HepG2 (cell line): ENCODE results near the gene INF2. TPM values are rescaled to one million over a fixed set of nuclear protein-coding genes. Genes with fewer than 3 reads are reported as not detected.

Source experiments
- ARNTL ChIP-seq: sonication (generic); formaldehyde crosslinking; IDR thresholded peaks from 2 replicates; pipeline ENCODE4 v1.4.0; 2020; ENCODE audit warnings: mild to moderate bottlenecking, missing genetic modification reagents
- GZF1 ChIP-seq: sonication (generic); formaldehyde crosslinking; IDR thresholded peaks from 2 replicates; pipeline ENCODE4 v1.5.1; 2020; ENCODE audit warnings: mild to moderate bottlenecking, missing genetic modification reagents
- KLF16 ChIP-seq, 2 experiments: sonication (generic) in 1 of 2; formaldehyde crosslinking in 1 of 2; IDR thresholded peaks; 2 replicates each; pipeline versions ENCODE4 v1.6.1 to v1.8.0; 2016 to 2023; ENCODE audit warnings: missing genetic modification reagents in 2 of 2, missing compliant biosample characterization in 1 of 2
- MIXL1 ChIP-seq: IDR thresholded peaks from 2 replicates; pipeline ENCODE4 v1.6.1; 2016
- NCOA5 ChIP-seq: sonication (generic); formaldehyde crosslinking; IDR thresholded peaks from 2 replicates; pipeline ENCODE4 v1.4.0; 2020; ENCODE audit warnings: missing genetic modification reagents
- PHF20 ChIP-seq: sonication (generic); formaldehyde crosslinking; IDR thresholded peaks from 2 replicates; pipeline ENCODE4 v1.5.0; 2020; ENCODE audit warnings: mild to moderate bottlenecking, missing genetic modification reagents
- PHF8 ChIP-seq: sonication (generic); formaldehyde crosslinking; IDR thresholded peaks from 2 replicates; pipeline ENCODE4 v1.5.0; 2020; ENCODE audit warnings: missing genetic modification reagents
- RCOR2 ChIP-seq: IDR thresholded peaks from 2 replicates; pipeline ENCODE4 v1.6.1; 2016; ENCODE audit warnings: missing biosample characterization, missing genetic modification reagents
- SUZ12 ChIP-seq: fragments of 150-350 bp; IDR thresholded peaks from 2 replicates; pipeline ENCODE4 v1.6.1; 2014; ENCODE audit warnings: low read depth, low read length
- ZKSCAN8 ChIP-seq: IDR thresholded peaks from 2 replicates; pipeline ENCODE4 v1.6.1; 2016; ENCODE audit warnings: borderline replicate concordance, missing genetic modification reagents, missing compliant biosample characterization
- ZNF143 ChIP-seq: sonication (generic); formaldehyde crosslinking; IDR thresholded peaks from 2 replicates; pipeline ENCODE4 v1.4.0; 2020; ENCODE audit warnings: missing genetic modification reagents
- ZNF263 ChIP-seq: sonication (generic); formaldehyde crosslinking; IDR thresholded peaks from 2 replicates; pipeline ENCODE4 v1.4.0; 2020; ENCODE audit warnings: missing genetic modification reagents
- ZNF747 ChIP-seq: sonication (generic); formaldehyde crosslinking; IDR thresholded peaks from 2 replicates; pipeline ENCODE4 v1.8.1; 2023; ENCODE audit warnings: missing genetic modification reagents, mild to moderate bottlenecking, borderline replicate concordance
- ZNF749 ChIP-seq: sonication (generic); formaldehyde crosslinking; IDR thresholded peaks from 2 replicates; pipeline ENCODE4 v1.8.0; 2022; ENCODE audit warnings: mild to moderate bottlenecking, missing genetic modification reagents, moderate library complexity, borderline replicate concordance
- ZSCAN9 ChIP-seq: IDR thresholded peaks from 2 replicates; pipeline ENCODE4 v1.6.1; 2016; ENCODE audit warnings: borderline replicate concordance
- polyA plus RNA-seq, 8 experiments: library from polyadenylated mRNA; depleted of rRNA in 3 of 8; stranded (reverse) in 7 of 8; unstranded in 1 of 8; fragments of >200 nt; fragmentation: Illumina TruSeq in 4 of 8; extraction: Trizol in 4 of 8; gene quantifications; 2 replicates each; pipeline versions ENCODE4 v1.2.1 to v1.2.3, GENCODE V29; 2011 to 2016; ENCODE audit warnings: low read depth in 4 of 8, missing spikeins in 1 of 8, mixed read lengths in 1 of 8; ENCODE audit not compliant: insufficient read depth in 1 of 8
- total RNA-seq, 5 experiments: library from RNA; depleted of rRNA; stranded (reverse); fragments of >200 nt; fragmentation: Illumina TruSeq; extraction: Trizol; gene quantifications; 2 replicates each; pipeline ENCODE4 v1.2.3, GENCODE V29; 2016; ENCODE audit warnings: low read depth in 1 of 5
- TF ChIP-seq, protein P1 (sequence below): IDR thresholded peaks from 2 replicates; pipeline ENCODE4 v1.6.1; 2016; ENCODE audit warnings: low read depth, borderline replicate concordance
- TF ChIP-seq, protein P2 (sequence below): sonication (generic); formaldehyde crosslinking; IDR thresholded peaks from 2 replicates; pipeline ENCODE4 v1.5.1; 2020; ENCODE audit warnings: mild to moderate bottlenecking, missing genetic modification reagents, moderate library complexity
- TF ChIP-seq, protein P3 (sequence below): sonication (generic); formaldehyde crosslinking; IDR thresholded peaks from 2 replicates; pipeline ENCODE4 v1.5.1; 2020; ENCODE audit warnings: mild to moderate bottlenecking, missing genetic modification reagents, borderline replicate concordance
- TF ChIP-seq, protein P4 (sequence below): sonication (generic); formaldehyde crosslinking; IDR thresholded peaks from 2 replicates; pipeline ENCODE4 v1.4.0; 2020; ENCODE audit warnings: missing genetic modification reagents

Gene INF2
- total and polyA plus RNA-seq, 2 of the 13 experiments (the other 11 are each of a cell fraction or from before 2014, with no cell fraction given) = 16.4 to 26.4 TPM

DNA sequence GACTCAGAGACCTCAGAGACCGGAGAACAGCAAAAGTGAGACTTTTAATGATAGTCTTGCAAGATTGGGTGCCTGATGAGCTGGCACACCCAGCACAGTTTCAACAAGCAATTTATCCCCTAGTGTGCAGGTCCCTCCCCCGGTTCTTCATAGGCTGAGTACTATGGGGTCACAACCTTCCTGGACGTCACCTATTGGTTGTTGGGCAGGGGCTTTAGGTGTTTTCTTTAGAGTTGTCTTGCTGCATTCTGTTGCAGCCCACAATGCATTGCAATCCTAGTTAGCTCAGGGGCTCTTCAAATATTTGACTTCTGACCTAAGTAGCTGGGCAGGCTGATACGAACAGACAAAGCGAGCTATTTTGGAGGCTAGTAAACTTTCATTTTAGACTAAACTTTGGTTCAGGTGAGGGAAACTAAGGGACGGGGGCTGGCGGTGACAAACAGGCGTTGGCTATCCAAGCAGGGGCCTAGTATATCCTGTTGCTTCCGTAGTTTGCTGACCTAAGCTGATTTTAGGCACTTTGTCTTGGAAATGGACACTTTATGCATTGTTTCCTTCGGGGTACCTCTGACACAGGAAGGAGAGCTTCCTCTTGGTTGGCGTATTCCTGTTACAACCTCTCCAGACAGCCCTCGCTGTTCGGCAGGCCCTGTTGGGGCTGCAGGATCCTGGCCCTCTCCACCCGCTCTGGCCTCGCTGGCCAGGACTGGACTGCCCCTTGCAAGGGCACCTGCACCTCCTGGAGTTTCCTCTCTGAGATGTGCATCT, 77.6 kb downstream of the INF2 start (continued):
- TF ChIP-seq GZF1 (CRISPR knock-in tag) (0 out of 2 replicates have a peak, but pooled peaks have one; percentile 44), ZNF747 (CRISPR knock-in tag) (0 out of 2 replicates have a peak, but pooled peaks have one; percentile 16), ZSCAN9 (peak; percentile 70; the same call in 1 of the 2 replicates), RCOR2 (no peak), SUZ12 (0 out of 2 replicates have a peak, but pooled peaks have one; percentile 20), PHF20 (CRISPR knock-in tag) (no peak; the same call in 1 of the 2 replicates), ZNF263 (CRISPR knock-in tag) (no peak), MIXL1 (CRISPR knock-in tag) (peak; percentile 58), ZNF143 (CRISPR knock-in tag) (peak; percentile 87), ZKSCAN8 (CRISPR knock-in tag) (0 out of 2 replicates have a peak, but pooled peaks have one; percentile 54), ARNTL (CRISPR knock-in tag) (no peak), ZNF749 (CRISPR knock-in tag) (no peak), PHF8 (CRISPR knock-in tag) (peak; percentile 64), NCOA5 (CRISPR knock-in tag) (no peak), KLF16 (CRISPR knock-in tag; IDR thresholded peaks at IDR 0.05) (peak in 1 of 2 experiments; percentile 79; a peak in 2 of 4 replicates)
- TF ChIP-seq, protein P1, sequence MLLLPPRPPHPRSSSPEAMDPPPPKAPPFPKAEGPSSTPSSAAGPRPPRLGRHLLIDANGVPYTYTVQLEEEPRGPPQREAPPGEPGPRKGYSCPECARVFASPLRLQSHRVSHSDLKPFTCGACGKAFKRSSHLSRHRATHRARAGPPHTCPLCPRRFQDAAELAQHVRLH = peak; percentile 63; the same call in 1 of the 2 replicates
- TF ChIP-seq, protein P2, sequence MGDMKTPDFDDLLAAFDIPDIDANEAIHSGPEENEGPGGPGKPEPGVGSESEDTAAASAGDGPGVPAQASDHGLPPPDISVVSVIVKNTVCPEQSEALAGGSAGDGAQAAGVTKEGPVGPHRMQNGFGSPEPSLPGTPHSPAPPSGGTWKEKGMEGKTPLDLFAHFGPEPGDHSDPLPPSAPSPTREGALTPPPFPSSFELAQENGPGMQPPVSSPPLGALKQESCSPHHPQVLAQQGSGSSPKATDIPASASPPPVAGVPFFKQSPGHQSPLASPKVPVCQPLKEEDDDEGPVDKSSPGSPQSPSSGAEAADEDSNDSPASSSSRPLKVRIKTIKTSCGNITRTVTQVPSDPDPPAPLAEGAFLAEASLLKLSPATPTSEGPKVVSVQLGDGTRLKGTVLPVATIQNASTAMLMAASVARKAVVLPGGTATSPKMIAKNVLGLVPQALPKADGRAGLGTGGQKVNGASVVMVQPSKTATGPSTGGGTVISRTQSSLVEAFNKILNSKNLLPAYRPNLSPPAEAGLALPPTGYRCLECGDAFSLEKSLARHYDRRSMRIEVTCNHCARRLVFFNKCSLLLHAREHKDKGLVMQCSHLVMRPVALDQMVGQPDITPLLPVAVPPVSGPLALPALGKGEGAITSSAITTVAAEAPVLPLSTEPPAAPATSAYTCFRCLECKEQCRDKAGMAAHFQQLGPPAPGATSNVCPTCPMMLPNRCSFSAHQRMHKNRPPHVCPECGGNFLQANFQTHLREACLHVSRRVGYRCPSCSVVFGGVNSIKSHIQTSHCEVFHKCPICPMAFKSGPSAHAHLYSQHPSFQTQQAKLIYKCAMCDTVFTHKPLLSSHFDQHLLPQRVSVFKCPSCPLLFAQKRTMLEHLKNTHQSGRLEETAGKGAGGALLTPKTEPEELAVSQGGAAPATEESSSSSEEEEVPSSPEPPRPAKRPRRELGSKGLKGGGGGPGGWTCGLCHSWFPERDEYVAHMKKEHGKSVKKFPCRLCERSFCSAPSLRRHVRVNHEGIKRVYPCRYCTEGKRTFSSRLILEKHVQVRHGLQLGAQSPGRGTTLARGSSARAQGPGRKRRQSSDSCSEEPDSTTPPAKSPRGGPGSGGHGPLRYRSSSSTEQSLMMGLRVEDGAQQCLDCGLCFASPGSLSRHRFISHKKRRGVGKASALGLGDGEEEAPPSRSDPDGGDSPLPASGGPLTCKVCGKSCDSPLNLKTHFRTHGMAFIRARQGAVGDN (CRISPR knock-in tag) = peak; percentile 61
- TF ChIP-seq, protein P3, sequence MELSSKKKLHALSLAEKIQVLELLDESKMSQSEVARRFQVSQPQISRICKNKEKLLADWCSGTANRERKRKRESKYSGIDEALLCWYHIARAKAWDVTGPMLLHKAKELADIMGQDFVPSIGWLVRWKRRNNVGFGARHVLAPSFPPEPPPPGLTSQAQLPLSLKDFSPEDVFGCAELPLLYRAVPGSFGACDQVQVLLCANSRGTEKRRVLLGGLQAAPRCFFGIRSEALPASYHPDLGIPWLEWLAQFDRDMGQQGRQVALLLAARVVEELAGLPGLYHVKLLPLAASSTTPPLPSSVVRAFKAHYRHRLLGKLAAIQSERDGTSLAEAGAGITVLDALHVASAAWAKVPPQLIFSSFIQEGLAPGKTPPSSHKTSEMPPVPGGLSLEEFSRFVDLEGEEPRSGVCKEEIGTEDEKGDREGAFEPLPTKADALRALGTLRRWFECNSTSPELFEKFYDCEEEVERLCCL (CRISPR knock-in tag) = 0 out of 2 replicates have a peak, but pooled peaks have one; percentile 72
- TF ChIP-seq, protein P4, sequence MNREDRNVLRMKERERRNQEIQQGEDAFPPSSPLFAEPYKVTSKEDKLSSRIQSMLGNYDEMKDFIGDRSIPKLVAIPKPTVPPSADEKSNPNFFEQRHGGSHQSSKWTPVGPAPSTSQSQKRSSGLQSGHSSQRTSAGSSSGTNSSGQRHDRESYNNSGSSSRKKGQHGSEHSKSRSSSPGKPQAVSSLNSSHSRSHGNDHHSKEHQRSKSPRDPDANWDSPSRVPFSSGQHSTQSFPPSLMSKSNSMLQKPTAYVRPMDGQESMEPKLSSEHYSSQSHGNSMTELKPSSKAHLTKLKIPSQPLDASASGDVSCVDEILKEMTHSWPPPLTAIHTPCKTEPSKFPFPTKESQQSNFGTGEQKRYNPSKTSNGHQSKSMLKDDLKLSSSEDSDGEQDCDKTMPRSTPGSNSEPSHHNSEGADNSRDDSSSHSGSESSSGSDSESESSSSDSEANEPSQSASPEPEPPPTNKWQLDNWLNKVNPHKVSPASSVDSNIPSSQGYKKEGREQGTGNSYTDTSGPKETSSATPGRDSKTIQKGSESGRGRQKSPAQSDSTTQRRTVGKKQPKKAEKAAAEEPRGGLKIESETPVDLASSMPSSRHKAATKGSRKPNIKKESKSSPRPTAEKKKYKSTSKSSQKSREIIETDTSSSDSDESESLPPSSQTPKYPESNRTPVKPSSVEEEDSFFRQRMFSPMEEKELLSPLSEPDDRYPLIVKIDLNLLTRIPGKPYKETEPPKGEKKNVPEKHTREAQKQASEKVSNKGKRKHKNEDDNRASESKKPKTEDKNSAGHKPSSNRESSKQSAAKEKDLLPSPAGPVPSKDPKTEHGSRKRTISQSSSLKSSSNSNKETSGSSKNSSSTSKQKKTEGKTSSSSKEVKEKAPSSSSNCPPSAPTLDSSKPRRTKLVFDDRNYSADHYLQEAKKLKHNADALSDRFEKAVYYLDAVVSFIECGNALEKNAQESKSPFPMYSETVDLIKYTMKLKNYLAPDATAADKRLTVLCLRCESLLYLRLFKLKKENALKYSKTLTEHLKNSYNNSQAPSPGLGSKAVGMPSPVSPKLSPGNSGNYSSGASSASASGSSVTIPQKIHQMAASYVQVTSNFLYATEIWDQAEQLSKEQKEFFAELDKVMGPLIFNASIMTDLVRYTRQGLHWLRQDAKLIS (CRISPR knock-in tag) = peak; percentile 78; the same call in 1 of the 2 replicates
